ENCODE results near the gene SUN5. TPM values are rescaled to one million over a fixed set of nuclear protein-coding genes. Genes with fewer than 3 reads are reported as not detected.

Gene SUN5
- total and polyA plus RNA-seq, 2 donors (not counting 1 experiment from before 2014, with no cell fraction given): not detected

DNA sequence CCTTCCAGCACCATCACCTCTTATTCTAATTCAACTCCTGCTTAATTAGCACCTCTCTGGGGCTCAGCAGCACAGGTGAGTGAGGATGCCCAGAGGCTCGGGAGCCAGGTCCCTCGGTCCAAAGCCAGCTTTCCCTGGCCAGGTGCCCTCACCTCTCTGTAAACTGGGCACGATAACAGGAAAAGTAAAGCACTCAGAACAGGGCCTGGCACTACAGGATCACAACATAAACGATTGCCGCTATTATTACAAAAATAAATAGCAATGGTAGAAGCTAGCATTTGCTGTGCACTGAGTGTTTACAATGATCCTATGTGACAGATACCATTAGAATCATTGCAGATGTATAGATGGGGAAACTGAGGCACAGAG, 5.9 kb upstream of the SUN5 start:
- Mint-ChIP-seq H3K4me3 (no peak overlapping the region), H3K27me3 (no peaks in the 10 kb centered on the region), H3K9me3 (ENCODE audit: insufficient read depth) (peaks cover 3% of the 10 kb centered on the region), H3K4me1 (peaks cover 2% of the 10 kb centered on the region), H3K27ac (no peak overlapping the region)
- H3K36me3 ChIP-seq (replicated peaks in 1 of 2; ENCODE audit: control extremely low read depth in 1 of 2, control insufficient read depth in 1 of 2, extremely low read depth in 1 of 2, insufficient read depth in 2 of 2, low read length in 1 of 2): no peaks in the 10 kb centered on the region
- peaks cover 0 to 9% (median 5%) of the 10 kb centered on the region in 3 donors for H3K9me3 ChIP-seq (ENCODE audit: control extremely low read depth in 1 of 3, control insufficient read depth in 2 of 3, insufficient read depth in 1 of 3, low read length in 2 of 3)
- H3K4me1 ChIP-seq (ENCODE audit: control insufficient read depth in 2 of 2, insufficient read depth in 2 of 2, low read length in 2 of 2): no peaks in the 10 kb centered on the region
- 96% methylated on average over 3 of the region's 5 CpGs for WGBS (ENCODE audit: insufficient coverage)
- H3K4me3 ChIP-seq (ENCODE audit: control extremely low read depth in 1 of 5, extremely low read depth in 1 of 5, insufficient read depth in 1 of 5, low read depth in 2 of 5, low read length in 4 of 5): no peak overlapping the region
- H3K79me2 ChIP-seq (ENCODE audit: control insufficient read depth, insufficient read depth, low read length): no peaks in the 10 kb centered on the region
- DNase-seq: no peak
- no peak for TF ChIP-seq CTCF (IDR thresholded peaks at IDR 0.05)
- no peak for TF ChIP-seq EZH2 (IDR thresholded peaks at IDR 0.05; ENCODE audit: borderline replicate concordance, insufficient read depth, low read depth, low read length, poor library complexity, severe bottlenecking)
- no peaks in the 10 kb centered on the region for H3K27me3 ChIP-seq (replicated peaks in 1 of 4; ENCODE audit: control extremely low read depth in 1 of 4, control insufficient read depth in 3 of 4, insufficient read depth in 4 of 4, low read length in 3 of 4)
- no peaks in the 10 kb centered on the region for H4K20me1 ChIP-seq (ENCODE audit: control insufficient read depth, insufficient read depth, low read length, poor library complexity, severe bottlenecking)
- H3K9ac ChIP-seq (ENCODE audit: low read length): no peak overlapping the region
- ChIA-PET POLR2A (no interaction called here), CTCF (no interaction called here)
- intact Hi-C loops (cut with micrococcal nuclease): no loop called here
- H3K27ac ChIP-seq (ENCODE audit: low read length in 2 of 2): no peak overlapping the region
- ATAC-seq (ENCODE audit: low read depth): no peak
- no peak overlapping the region for H2AFZ ChIP-seq (ENCODE audit: insufficient read depth, low read depth, low read length, poor library complexity, severe bottlenecking)
- no peak overlapping the region for H3K4me2 ChIP-seq (replicated peaks; ENCODE audit: low read depth, low read length, poor library complexity, severe bottlenecking)

DNA sequence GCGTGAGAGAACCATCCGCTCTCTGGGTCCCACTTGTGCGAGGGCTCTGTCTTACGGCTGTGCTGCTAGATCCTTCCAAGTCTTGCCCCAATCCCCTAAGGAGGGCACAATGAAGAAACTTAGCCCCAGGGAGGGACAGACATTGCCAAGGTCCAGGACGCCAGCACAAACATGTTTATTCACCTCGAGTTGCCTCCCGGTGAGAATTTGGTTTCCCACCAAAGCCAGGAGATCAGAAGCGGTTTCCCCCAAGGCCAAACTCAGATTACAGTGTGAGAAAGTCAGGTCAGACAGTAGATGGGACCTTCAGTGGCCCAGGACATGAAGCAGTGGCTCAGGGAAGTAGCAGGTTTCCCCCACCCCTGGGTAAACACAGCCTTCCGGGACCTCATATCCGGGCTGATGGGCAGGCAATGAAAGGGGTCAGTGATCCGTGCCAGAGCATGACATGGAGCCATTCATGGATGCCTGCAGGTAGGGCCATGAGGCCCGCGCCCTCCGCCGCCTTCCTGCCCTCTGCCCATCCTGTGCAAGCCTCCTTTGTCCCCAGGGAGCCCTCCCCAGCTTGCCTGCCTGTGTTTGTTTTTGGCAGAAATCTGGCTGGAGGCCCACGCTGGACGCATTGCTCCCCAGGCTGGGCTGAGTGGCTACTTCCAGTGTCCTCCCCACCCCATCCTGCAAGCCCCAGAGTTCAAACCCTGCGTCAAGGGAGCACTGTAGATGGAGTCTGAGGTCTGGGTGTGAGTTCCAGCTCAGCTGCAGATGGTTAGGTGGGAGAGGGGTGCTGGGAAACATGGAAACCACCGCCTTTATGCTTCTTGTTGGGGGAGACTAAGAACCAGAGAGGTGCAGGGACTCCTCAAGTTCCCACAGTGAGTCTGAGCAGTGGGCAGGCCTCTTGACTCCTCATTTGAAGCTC, 5.2 kb upstream of the SUN5 start:
- ATAC-seq (ENCODE audit: low read depth) (no peak), DNase-seq (no peak)
- Histone ChIP-seq H3K36me3 (replicated peaks in 1 of 2; ENCODE audit: control extremely low read depth in 1 of 2, control insufficient read depth in 1 of 2, extremely low read depth in 1 of 2, insufficient read depth in 2 of 2, low read length in 1 of 2) (no peaks in the 10 kb centered on the region), H3K79me2 (ENCODE audit: control insufficient read depth, insufficient read depth, low read length) (no peaks in the 10 kb centered on the region), H3K27me3 (replicated peaks in 1 of 4; ENCODE audit: control extremely low read depth in 1 of 4, control insufficient read depth in 3 of 4, insufficient read depth in 4 of 4, low read length in 3 of 4) (no peaks in the 10 kb centered on the region), H3K4me1 (ENCODE audit: control insufficient read depth in 2 of 2, insufficient read depth in 2 of 2, low read length in 2 of 2) (no peaks in the 10 kb centered on the region), H3K9me3 (ENCODE audit: control extremely low read depth in 1 of 3, control insufficient read depth in 2 of 3, insufficient read depth in 1 of 3, low read length in 2 of 3) (peaks cover 0 to 13% (median 7%) of the 10 kb centered on the region in 3 donors), H3K4me3 (ENCODE audit: control extremely low read depth in 1 of 5, extremely low read depth in 1 of 5, insufficient read depth in 1 of 5, low read depth in 2 of 5, low read length in 4 of 5) (no peak overlapping the region), H3K4me2 (replicated peaks; ENCODE audit: low read depth, low read length, poor library complexity, severe bottlenecking) (no peak overlapping the region), H3K27ac (ENCODE audit: low read length in 2 of 2) (no peak overlapping the region), H4K20me1 (ENCODE audit: control insufficient read depth, insufficient read depth, low read length, poor library complexity, severe bottlenecking) (no peaks in the 10 kb centered on the region), H3K9ac (ENCODE audit: low read length) (no peak overlapping the region), H2AFZ (ENCODE audit: insufficient read depth, low read depth, low read length, poor library complexity, severe bottlenecking) (peak overlapping the region; percentile 16)
- H3K4me1 Mint-ChIP-seq: peaks cover 2% of the 10 kb centered on the region
- ChIA-PET POLR2A (no interaction called here), CTCF (no interaction called here)
- no peak overlapping the region for H3K27ac Mint-ChIP-seq
- intact Hi-C loops (cut with micrococcal nuclease): no loop called here
- TF ChIP-seq CTCF (IDR thresholded peaks at IDR 0.05): no peak
- TF ChIP-seq EZH2 (IDR thresholded peaks at IDR 0.05; ENCODE audit: borderline replicate concordance, insufficient read depth, low read depth, low read length, poor library complexity, severe bottlenecking): no peak
- no peaks in the 10 kb centered on the region for H3K27me3 Mint-ChIP-seq
- H3K4me3 Mint-ChIP-seq: no peak overlapping the region
- WGBS (ENCODE audit: insufficient coverage): 78% methylated on average over 16 of the region's 19 CpGs
- H3K9me3 Mint-ChIP-seq (ENCODE audit: insufficient read depth): peaks cover 4% of the 10 kb centered on the region

Measured in B cell (primary cell).